MM.1S (cell line): ENCODE measurements around the gene COMP.

ENCODE experiments used
- EZH2 ChIP-seq: fragments of 300-600 bp; sonication (generic); optimal IDR thresholded peaks from 2 replicates; pipeline ENCODE3; 2017; ENCODE audit warnings: low read depth, mild to moderate bottlenecking, antibody characterized with exemption, low read length, mixed read lengths
- EZH2phosphoT487 ChIP-seq: fragments of 300-600 bp; sonication (generic); IDR thresholded peaks from 2 replicates; pipeline ENCODE4 v1.6.1; 2018; ENCODE audit warnings: antibody characterized with exemption, low read length
- TF ChIP-seq, protein P1 (sequence below): fragments of 300-600 bp; sonication (generic); IDR thresholded peaks from 2 replicates; pipeline ENCODE4 v1.5.1; 2016; ENCODE audit warnings: antibody characterized with exemption, low read length, mixed read lengths

DNA sequence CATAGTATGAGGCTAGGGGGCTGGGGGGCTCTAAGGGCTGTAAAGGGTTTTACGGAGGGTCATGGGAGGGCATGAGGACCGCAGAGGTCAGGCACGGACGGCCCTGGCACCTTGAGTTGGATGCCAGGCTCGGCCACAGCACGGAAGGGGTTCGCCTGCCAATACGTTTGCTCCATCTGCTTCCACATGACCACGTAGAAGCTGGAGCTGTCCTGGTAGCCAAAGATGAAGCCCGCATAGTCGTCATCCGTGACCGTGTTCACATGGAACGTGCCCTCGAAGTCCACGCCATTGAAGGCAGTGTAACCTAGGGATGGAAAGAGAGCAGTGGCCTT, 6.4 kb downstream of the COMP start:
- TF ChIP-seq, protein P1, sequence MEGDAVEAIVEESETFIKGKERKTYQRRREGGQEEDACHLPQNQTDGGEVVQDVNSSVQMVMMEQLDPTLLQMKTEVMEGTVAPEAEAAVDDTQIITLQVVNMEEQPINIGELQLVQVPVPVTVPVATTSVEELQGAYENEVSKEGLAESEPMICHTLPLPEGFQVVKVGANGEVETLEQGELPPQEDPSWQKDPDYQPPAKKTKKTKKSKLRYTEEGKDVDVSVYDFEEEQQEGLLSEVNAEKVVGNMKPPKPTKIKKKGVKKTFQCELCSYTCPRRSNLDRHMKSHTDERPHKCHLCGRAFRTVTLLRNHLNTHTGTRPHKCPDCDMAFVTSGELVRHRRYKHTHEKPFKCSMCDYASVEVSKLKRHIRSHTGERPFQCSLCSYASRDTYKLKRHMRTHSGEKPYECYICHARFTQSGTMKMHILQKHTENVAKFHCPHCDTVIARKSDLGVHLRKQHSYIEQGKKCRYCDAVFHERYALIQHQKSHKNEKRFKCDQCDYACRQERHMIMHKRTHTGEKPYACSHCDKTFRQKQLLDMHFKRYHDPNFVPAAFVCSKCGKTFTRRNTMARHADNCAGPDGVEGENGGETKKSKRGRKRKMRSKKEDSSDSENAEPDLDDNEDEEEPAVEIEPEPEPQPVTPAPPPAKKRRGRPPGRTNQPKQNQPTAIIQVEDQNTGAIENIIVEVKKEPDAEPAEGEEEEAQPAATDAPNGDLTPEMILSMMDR, result no peak
- TF ChIP-seq EZH2 (no peak), EZH2phosphoT487 (no peak)
